Measurements from ENCODE around the gene TGFBRAP1. TPM values are rescaled to one million over a fixed set of nuclear protein-coding genes. Genes with fewer than 3 reads are reported as not detected.

Gene TGFBRAP1
- total RNA-seq, 1 experiment from 2014 or later = 24.8 TPM

DNA sequence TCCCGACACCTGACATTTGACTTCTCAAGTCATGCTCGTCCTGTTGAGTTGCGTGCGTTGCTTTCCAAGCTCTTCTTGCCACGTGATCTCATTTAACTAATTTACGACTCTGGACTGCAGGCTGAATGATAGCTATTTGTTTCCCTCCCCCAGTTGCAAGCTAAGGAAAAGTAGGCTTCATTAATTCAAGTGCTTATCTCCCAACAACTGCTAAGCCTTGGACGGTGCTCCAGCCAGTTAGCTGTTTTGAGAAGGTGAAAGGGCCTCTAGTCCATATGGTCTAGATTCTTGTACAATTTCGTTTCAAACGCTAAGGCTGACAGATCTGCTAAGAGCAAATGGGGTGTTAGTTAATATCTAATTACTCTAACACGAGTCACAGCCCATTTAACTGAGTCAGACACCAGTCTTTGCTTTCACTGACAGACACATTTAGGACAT, 66.9 kb downstream of the TGFBRAP1 start:
- ChIA-PET POLR2A (ENCODE audit: low non-redundant PET) (interaction anchor here (0.6 kb wide), 1 partner anchor 504 kb away, joined by 3 read pairs; no protein-coding TSS in a partner anchor), CTCF (no interaction called here)
- H3K9me3 ChIP-seq (ENCODE audit: low read depth, low read length, poor library complexity, severe bottlenecking) = no peaks in the 10 kb centered on the region
- no TSS peak for BruUV-seq (replicated peaks)
- TF ChIP-seq, protein P1, sequence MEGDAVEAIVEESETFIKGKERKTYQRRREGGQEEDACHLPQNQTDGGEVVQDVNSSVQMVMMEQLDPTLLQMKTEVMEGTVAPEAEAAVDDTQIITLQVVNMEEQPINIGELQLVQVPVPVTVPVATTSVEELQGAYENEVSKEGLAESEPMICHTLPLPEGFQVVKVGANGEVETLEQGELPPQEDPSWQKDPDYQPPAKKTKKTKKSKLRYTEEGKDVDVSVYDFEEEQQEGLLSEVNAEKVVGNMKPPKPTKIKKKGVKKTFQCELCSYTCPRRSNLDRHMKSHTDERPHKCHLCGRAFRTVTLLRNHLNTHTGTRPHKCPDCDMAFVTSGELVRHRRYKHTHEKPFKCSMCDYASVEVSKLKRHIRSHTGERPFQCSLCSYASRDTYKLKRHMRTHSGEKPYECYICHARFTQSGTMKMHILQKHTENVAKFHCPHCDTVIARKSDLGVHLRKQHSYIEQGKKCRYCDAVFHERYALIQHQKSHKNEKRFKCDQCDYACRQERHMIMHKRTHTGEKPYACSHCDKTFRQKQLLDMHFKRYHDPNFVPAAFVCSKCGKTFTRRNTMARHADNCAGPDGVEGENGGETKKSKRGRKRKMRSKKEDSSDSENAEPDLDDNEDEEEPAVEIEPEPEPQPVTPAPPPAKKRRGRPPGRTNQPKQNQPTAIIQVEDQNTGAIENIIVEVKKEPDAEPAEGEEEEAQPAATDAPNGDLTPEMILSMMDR (conservative IDR thresholded peaks at IDR 0.05; ENCODE audit: low read depth, low read length) = no peak
- no peak for TF ChIP-seq EZH2 (IDR thresholded peaks at IDR 0.05; ENCODE audit: borderline replicate concordance, low read depth, low read length, poor library complexity, severe bottlenecking)
- intact Hi-C loops (cut with micrococcal nuclease; ENCODE audit: unreplicated experiment) = no loop called here
- no peaks in the 10 kb centered on the region for H3K27me3 ChIP-seq (replicated peaks; ENCODE audit: insufficient read depth, low read depth, low read length, poor library complexity)
- H3K36me3 ChIP-seq (ENCODE audit: insufficient read depth, low read length, poor library complexity, severe bottlenecking) = peaks cover 6% of the 10 kb centered on the region
- H3K27ac ChIP-seq (ENCODE audit: low read depth, low read length, poor library complexity, severe bottlenecking) = no peak overlapping the region
- H3K4me3 ChIP-seq (ENCODE audit: low read depth, low read length, poor library complexity, severe bottlenecking) = no peak overlapping the region
- no peak for DNase-seq (ENCODE audit: low spot score)
- H3K4me1 ChIP-seq (ENCODE audit: insufficient read depth, low read length, poor library complexity, severe bottlenecking) = no peaks in the 10 kb centered on the region

DNA sequence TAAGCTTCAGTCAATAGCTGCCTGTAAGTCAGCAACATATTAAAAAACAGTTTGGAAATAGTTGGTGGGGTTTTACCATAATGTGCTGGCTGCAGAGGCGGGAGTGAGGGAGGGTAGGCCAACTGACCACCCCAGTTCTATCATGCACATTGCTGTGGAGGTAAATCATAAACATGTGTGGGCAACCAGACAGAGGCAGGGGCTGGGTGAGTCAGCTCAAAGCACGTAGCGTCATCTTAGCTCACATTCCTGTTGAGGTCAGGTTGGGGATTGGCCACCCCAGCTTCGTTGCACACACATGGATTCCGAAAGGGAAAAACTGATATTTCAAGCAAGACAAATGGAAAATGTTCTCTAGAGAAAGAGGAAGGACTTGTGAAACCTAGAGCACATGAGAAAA, 68.5 kb downstream of the TGFBRAP1 start:
- no peaks in the 10 kb centered on the region for H3K27me3 ChIP-seq (replicated peaks; ENCODE audit: insufficient read depth, low read depth, low read length, poor library complexity)
- DNase-seq (ENCODE audit: low spot score) = no peak
- no peaks in the 10 kb centered on the region for H3K9me3 ChIP-seq (ENCODE audit: low read depth, low read length, poor library complexity, severe bottlenecking)
- TF ChIP-seq, protein P1 (conservative IDR thresholded peaks at IDR 0.05; ENCODE audit: low read depth, low read length) = no peak
- TF ChIP-seq EZH2 (IDR thresholded peaks at IDR 0.05; ENCODE audit: borderline replicate concordance, low read depth, low read length, poor library complexity, severe bottlenecking) = no peak
- H3K36me3 ChIP-seq (ENCODE audit: insufficient read depth, low read length, poor library complexity, severe bottlenecking) = no peaks in the 10 kb centered on the region
- intact Hi-C loops (cut with micrococcal nuclease; ENCODE audit: unreplicated experiment) = no loop called here
- POLR2A ChIA-PET (ENCODE audit: low non-redundant PET) = no interaction called here
- CTCF ChIA-PET = no interaction called here
- H3K4me1 ChIP-seq (ENCODE audit: insufficient read depth, low read length, poor library complexity, severe bottlenecking) = no peaks in the 10 kb centered on the region
- no TSS peak for BruUV-seq (replicated peaks)
- no peak overlapping the region for H3K27ac ChIP-seq (ENCODE audit: low read depth, low read length, poor library complexity, severe bottlenecking)
- H3K4me3 ChIP-seq (ENCODE audit: low read depth, low read length, poor library complexity, severe bottlenecking) = no peak overlapping the region

DNA sequence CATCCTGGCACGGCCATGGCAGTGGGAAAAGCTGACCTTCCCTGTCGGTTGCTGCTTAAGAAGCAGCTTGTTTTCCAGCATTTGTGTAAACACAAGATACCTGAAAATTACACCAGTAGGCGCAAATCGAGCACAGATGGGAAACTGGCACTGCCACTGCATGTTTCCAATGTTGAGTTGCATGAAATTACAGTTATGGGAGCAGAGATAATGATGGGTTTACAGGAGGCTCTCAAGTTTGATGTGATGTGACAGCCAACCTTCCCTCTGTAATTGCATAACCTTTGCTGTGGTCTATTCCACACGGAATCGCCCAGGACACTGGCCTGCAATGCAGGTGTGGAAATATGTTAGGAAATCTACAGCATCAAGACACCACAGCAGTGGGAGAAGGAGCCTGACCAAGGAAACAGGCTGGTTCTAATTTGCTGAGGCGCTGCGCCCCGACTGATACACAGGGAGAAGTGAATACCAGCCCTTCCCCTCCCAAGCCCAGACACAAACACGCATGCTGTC, 70.6 kb downstream of the TGFBRAP1 start:
- no peak for DNase-seq (ENCODE audit: low spot score)
- TF ChIP-seq, protein P1 (conservative IDR thresholded peaks at IDR 0.05; ENCODE audit: low read depth, low read length) = no peak
- no peak for TF ChIP-seq EZH2 (IDR thresholded peaks at IDR 0.05; ENCODE audit: borderline replicate concordance, low read depth, low read length, poor library complexity, severe bottlenecking)
- Histone ChIP-seq H3K36me3 (ENCODE audit: insufficient read depth, low read length, poor library complexity, severe bottlenecking) (no peaks in the 10 kb centered on the region), H3K27ac (ENCODE audit: low read depth, low read length, poor library complexity, severe bottlenecking) (no peak overlapping the region), H3K4me3 (ENCODE audit: low read depth, low read length, poor library complexity, severe bottlenecking) (no peak overlapping the region), H3K27me3 (replicated peaks; ENCODE audit: insufficient read depth, low read depth, low read length, poor library complexity) (no peaks in the 10 kb centered on the region), H3K4me1 (ENCODE audit: insufficient read depth, low read length, poor library complexity, severe bottlenecking) (no peaks in the 10 kb centered on the region), H3K9me3 (ENCODE audit: low read depth, low read length, poor library complexity, severe bottlenecking) (no peaks in the 10 kb centered on the region)
- ChIA-PET POLR2A (ENCODE audit: low non-redundant PET) (no interaction called here), CTCF (no interaction called here)
- BruUV-seq (replicated peaks) = no TSS peak
- intact Hi-C loops (cut with micrococcal nuclease; ENCODE audit: unreplicated experiment) = no loop called here
